ENCODE data around the gene PRH2. TPM values are rescaled to one million over a fixed set of nuclear protein-coding genes. Genes with fewer than 3 reads are reported as not detected.

The PRH2 gene
- total RNA-seq: not detected

- TF ChIP-seq, protein P1, sequence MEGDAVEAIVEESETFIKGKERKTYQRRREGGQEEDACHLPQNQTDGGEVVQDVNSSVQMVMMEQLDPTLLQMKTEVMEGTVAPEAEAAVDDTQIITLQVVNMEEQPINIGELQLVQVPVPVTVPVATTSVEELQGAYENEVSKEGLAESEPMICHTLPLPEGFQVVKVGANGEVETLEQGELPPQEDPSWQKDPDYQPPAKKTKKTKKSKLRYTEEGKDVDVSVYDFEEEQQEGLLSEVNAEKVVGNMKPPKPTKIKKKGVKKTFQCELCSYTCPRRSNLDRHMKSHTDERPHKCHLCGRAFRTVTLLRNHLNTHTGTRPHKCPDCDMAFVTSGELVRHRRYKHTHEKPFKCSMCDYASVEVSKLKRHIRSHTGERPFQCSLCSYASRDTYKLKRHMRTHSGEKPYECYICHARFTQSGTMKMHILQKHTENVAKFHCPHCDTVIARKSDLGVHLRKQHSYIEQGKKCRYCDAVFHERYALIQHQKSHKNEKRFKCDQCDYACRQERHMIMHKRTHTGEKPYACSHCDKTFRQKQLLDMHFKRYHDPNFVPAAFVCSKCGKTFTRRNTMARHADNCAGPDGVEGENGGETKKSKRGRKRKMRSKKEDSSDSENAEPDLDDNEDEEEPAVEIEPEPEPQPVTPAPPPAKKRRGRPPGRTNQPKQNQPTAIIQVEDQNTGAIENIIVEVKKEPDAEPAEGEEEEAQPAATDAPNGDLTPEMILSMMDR (IDR thresholded peaks at IDR 0.05): no peak
- no peak for TF ChIP-seq POLR2A (IDR thresholded peaks at IDR 0.05)
- intact Hi-C loops (cut with DNase I; ENCODE audit: low total_unique reads): no loop called here
- DNase-seq (ENCODE audit: low spot score in 2 of 2): no peak
- WGBS, 2 donors: 92 to 93% methylated on average over 5 of the region's 5 CpGs
- H3K4me3 ChIP-seq (ENCODE audit: low read depth, poor library complexity, severe bottlenecking): no peak within 1 kb of the TSS
Observed at GRCh38 chr12:10928746-10929286, at the start of gene PRH2. PRH2 (plus strand) TSS chr12:10929236; CDS start chr12:10929274, 38 bp downstream.

DNA sequence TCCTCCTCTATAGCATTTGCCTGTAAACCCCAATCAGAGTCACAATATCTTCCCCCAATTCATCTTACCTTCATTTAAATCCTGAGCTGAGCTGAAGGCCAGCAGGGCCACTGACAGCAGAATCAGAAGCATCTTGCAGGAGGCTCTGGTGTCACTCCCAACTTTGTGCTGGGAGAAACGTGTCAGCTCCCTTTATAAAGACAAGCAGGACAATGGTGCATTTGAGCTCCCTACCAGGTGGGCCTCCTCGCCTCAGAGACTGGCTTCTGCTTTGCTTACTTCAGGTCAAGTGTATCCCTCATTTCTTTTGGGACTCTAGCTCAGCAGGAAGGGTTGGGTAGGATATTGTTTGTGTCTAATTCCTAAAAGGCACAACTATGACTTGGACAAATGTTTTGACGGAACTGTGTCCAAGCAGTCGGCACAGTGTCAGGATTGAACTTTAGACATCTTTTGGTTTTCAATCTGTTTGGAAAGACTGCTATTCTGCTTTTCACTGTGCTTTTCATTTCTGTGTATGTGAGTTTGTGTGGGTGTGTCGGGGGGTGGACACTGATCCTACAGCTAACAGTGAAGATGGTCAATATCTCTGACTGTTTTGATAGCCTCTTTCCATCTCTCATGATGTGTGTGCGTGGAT lies 44.8 kb upstream of the PRH2 start, which contains the start of gene PRH1:
PRH1 (minus strand) TSS at position 170 of the 640 bp plus-strand sequence; CDS start at position 132, 38 bp downstream.
- no peak for TF ChIP-seq POLR2A (IDR thresholded peaks at IDR 0.05)
- TF ChIP-seq, protein P1 (IDR thresholded peaks at IDR 0.05): no peak
- no peak within 1 kb of the TSS for H3K4me3 ChIP-seq (ENCODE audit: low read depth, poor library complexity, severe bottlenecking)
- no peak for DNase-seq (ENCODE audit: low spot score in 2 of 2)
- intact Hi-C loops (cut with DNase I; ENCODE audit: low total_unique reads): no loop called here
- 94% methylated on average over 6 of the region's 6 CpGs for WGBS, 2 donors

- TF ChIP-seq POLR2A (IDR thresholded peaks at IDR 0.05): no peak
- TF ChIP-seq, protein P1 (IDR thresholded peaks at IDR 0.05): no peak
- DNase-seq (ENCODE audit: low spot score in 2 of 2): no peak
- H3K4me3 ChIP-seq (ENCODE audit: low read depth, poor library complexity, severe bottlenecking): no peak overlapping the region
- intact Hi-C loops (cut with DNase I; ENCODE audit: low total_unique reads): no loop called here
Observed at GRCh38 chr12:10889226-10889625, 39.8 kb upstream of the PRH2 start.

GRCh38 chr12:10891937-10892336 lies 37.1 kb upstream of the PRH2 start:
- TF ChIP-seq, protein P1 (IDR thresholded peaks at IDR 0.05): no peak
- TF ChIP-seq POLR2A (IDR thresholded peaks at IDR 0.05): no peak
- intact Hi-C loops (cut with DNase I; ENCODE audit: low total_unique reads): no loop called here
- 92 to 98% methylated on average over 2 of the region's 2 CpGs for WGBS, 2 donors
- no peak for DNase-seq (ENCODE audit: low spot score in 2 of 2)
- no peak overlapping the region for H3K4me3 ChIP-seq (ENCODE audit: low read depth, poor library complexity, severe bottlenecking)

- no peak for DNase-seq (ENCODE audit: low spot score in 2 of 2)
- 91 to 98% methylated on average over 5 of the region's 5 CpGs for WGBS, 2 donors
- intact Hi-C loops (cut with DNase I; ENCODE audit: low total_unique reads): no loop called here
Observed at GRCh38 chr12:10896854-10897253, 32.2 kb upstream of the PRH2 start.

More at GRCh38 chr12:10896854-10897253, 32.2 kb upstream of the PRH2 start:
- no peak overlapping the region for H3K4me3 ChIP-seq (ENCODE audit: low read depth, poor library complexity, severe bottlenecking)
- TF ChIP-seq, protein P1 (IDR thresholded peaks at IDR 0.05): no peak
- TF ChIP-seq POLR2A (IDR thresholded peaks at IDR 0.05): no peak
